ENCODE measurements around the gene LUZP1.

GRCh38 chr1:23188434-23188884 lies 19.8 kb upstream of the LUZP1 start:
- TF ChIP-seq POLR2A (IDR thresholded peaks at IDR 0.05; ENCODE audit: low read depth, low read length) (no peak), POLR2AphosphoS5 (IDR thresholded peaks at IDR 0.05; ENCODE audit: low read depth, low read length) (no peak), TAF1 (IDR thresholded peaks at IDR 0.05; ENCODE audit: borderline replicate concordance, low read depth, low read length) (no peak)

Data from GM12892 (cell line).